Nucleus accumbens (tissue), 56 donors: Measurements from ENCODE around the gene LYSMD2.

Source experiments
- DNase-seq, 56 donors: peaks; one replicate each; lab custom pipeline; 2025; lab: John Stamatoyannopoulos, UW

LYSMD2 gene

GRCh38 chr15:51677021-51677420 is 60.4 kb downstream of the LYSMD2 start:
- no peak for DNase-seq

GRCh38 chr15:51675234-51675633 is 62.2 kb downstream of the LYSMD2 start:
- no peak for DNase-seq
